GM20000 (cell line): Measurements from ENCODE around the gene SYNE1.

ENCODE experiments used
- DNase-seq: peaks from one replicate; pipeline ENCODE4 v3.0.0; 2012; ENCODE audit warnings: low spot score
- TF ChIP-seq, protein P1 (sequence below): IDR thresholded peaks from 2 replicates; pipeline ENCODE4 v1.5.1; 2012; ENCODE audit warnings: mild to moderate bottlenecking, control low read depth; ENCODE audit errors: extremely low read depth, missing control alignments

SYNE1 gene

GRCh38 chr6:152576525-152576924, 60.6 kb downstream of the SYNE1 start:
- no peak for DNase-seq
- TF ChIP-seq, protein P1, sequence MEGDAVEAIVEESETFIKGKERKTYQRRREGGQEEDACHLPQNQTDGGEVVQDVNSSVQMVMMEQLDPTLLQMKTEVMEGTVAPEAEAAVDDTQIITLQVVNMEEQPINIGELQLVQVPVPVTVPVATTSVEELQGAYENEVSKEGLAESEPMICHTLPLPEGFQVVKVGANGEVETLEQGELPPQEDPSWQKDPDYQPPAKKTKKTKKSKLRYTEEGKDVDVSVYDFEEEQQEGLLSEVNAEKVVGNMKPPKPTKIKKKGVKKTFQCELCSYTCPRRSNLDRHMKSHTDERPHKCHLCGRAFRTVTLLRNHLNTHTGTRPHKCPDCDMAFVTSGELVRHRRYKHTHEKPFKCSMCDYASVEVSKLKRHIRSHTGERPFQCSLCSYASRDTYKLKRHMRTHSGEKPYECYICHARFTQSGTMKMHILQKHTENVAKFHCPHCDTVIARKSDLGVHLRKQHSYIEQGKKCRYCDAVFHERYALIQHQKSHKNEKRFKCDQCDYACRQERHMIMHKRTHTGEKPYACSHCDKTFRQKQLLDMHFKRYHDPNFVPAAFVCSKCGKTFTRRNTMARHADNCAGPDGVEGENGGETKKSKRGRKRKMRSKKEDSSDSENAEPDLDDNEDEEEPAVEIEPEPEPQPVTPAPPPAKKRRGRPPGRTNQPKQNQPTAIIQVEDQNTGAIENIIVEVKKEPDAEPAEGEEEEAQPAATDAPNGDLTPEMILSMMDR: no peak

DNA sequence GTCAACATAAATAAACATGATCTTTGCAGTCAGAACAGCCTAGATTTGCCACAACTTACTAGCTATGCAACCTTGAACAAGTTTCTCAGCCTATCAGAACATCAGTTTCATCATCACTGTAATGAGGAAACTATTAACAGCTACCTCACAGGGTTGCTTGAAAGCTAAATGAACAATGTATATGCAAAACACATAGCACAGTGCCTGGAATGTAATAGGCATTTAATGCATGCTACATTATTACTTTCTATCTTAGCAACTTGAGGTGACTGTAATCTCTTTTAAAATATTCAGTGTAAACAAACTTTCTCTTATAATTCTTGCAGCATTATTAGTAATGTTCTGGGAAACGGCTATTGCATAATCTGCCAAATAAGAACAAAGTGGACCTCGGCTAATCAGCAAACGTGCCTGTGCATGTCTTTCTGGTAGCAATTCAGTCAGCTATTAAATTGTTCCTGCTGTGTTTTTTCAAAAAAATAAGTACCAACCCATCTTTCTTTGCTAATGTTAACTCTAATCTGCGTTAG, 61.5 kb downstream of the SYNE1 start:
- TF ChIP-seq, protein P1: no peak
- DNase-seq: no peak

GRCh38 chr6:152575161-152575560, 62.0 kb downstream of the SYNE1 start:
- TF ChIP-seq, protein P1: no peak
- no peak for DNase-seq

DNA sequence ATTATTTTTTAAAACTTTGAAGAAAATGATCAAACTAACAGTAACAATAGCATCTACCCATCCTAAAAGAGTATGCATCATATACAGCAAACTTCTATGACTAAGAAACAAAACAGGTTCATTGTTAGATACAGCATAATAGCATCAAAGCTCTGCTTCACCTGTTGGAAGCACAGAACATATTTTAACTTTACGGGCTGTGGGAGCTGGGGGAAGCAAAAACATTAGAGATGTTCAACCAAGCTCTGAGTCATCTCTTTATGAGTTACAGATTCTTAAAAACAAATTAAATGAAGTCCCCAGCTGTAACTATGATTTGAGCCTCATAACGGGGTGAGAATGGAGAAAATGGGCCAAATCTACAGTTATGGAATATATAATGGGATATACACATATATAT, 63.4 kb downstream of the SYNE1 start:
- DNase-seq: no peak
- TF ChIP-seq, protein P1: no peak

GRCh38 chr6:152572338-152573088, 64.6 kb downstream of the SYNE1 start:
- TF ChIP-seq, protein P1: no peak
- DNase-seq: no peak

GRCh38 chr6:152571943-152572337, 65.2 kb downstream of the SYNE1 start:
- DNase-seq: no peak
- TF ChIP-seq, protein P1: no peak

DNA sequence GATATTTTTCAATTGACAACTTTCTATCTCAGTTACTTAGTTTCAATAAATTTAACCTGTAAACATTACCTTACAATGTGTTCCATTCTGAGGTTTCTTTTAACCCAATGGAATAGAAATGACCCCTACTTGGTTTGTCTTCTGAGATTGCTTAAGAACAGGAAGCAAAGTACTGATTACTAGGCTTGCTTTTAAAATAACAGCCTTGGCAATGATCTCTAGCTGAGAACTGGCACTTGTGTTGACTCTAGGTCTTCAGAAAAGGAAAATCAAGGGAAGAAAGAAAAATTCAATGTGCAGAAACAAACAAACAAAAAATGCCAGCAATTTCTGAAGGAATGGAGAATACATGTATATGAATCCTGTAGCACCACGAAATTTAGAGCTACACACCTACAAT, 66.1 kb downstream of the SYNE1 start:
- TF ChIP-seq, protein P1: no peak

More for the DNA sequence above, 66.1 kb downstream of the SYNE1 start:
- DNase-seq: no peak
